ENCODE measurements around the gene FHIT.

- TF ChIP-seq CTCF (conservative IDR thresholded peaks at IDR 0.05; ENCODE audit: low read depth, low read length) (no peak), EZH2phosphoT487 (IDR thresholded peaks at IDR 0.05; ENCODE audit: borderline replicate concordance, low read length) (no peak), EZH2 (IDR thresholded peaks at IDR 0.05; ENCODE audit: low read length, unreplicated experiment) (no peak)
Observed at GRCh38 chr3:60140160-60140559, 1111.1 kb downstream of the FHIT start.

Measured in PC-3 (cell line).